GM19025 (cell line): Measurements from ENCODE around the gene TIAM2.
"Not testable (repeated sequence)": the region's sequence is repeated elsewhere in the genome, so short reads cannot be mapped to it uniquely, and the experiment has no call there.

ENCODE experiments used
- ATAC-seq: cut with Tn5 transposase; IDR thresholded peaks from one replicate; pipeline ENCODE4 v1.9.1; 2021; ENCODE audit warnings: mild to moderate bottlenecking, low read depth, moderate library complexity; ENCODE audit not compliant: unreplicated experiment

The TIAM2 gene

GRCh38 chr6:154995254-154996015 lies at the start of gene TIAM2:
TIAM2 (plus strand) TSS chr6:154995315; CDS start chr6:155129224, 133,909 bp downstream.
- ATAC-seq: no peak

DNA sequence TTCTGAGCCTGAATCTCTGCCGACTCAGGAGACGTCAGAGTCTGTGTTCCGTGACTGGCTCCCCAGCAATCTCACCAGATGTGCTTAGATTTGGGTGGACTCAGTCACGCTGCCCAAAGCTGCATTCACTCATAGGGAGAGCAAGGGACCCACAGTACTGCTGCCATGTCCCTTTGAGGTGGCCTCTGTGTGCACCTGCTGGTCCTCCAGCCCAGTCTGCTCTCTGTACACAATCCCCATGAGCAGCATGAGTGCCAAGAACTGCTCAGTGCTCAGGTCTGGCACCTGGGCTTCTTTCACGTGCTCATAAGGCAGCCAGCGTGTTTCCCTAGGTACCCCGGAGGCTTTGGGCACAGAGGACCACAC lies 44.2 kb upstream of the TIAM2 start:
- ATAC-seq: no peak

GRCh38 chr6:154951345-154952200 lies 43.5 kb upstream of the TIAM2 start:
- no peak for ATAC-seq

- no peak for ATAC-seq
These were observed 41.5 kb upstream of the TIAM2 start for GRCh38 chr6:154953644-154954043.

- no peak for ATAC-seq
These were observed 40.8 kb upstream of the TIAM2 start for GRCh38 chr6:154954347-154954746.

GRCh38 chr6:154956771-154957522 lies 38.2 kb upstream of the TIAM2 start:
- ATAC-seq: no peak

GRCh38 chr6:154958469-154958868 lies 36.6 kb upstream of the TIAM2 start:
- ATAC-seq: no peak

DNA sequence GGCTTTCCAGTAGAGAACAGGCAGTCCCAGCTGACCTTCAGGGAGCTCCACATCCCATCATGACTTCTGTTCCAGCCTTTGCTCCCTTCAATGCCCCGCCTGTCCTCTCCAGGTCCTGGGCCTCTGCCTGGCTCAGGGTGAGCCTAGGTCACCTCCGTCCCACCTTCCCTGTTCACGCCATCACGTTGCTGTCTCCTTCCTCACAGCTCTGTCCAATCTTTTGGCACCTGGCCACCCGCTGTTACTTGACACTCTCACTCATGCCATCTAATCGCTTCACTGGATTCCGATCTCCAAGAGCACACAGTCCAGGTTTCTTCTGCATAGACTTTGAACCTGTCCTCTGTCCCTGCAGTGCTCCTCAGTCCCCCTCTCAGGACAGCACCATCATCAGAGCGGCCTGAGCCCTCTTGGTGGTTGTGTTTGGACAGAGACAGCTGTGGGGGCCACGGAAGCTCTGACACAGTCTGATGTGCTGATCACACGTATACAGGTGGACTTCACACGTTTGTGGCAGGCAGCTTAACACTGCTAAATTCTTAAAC lies 34.7 kb upstream of the TIAM2 start:
- no peak for ATAC-seq

DNA sequence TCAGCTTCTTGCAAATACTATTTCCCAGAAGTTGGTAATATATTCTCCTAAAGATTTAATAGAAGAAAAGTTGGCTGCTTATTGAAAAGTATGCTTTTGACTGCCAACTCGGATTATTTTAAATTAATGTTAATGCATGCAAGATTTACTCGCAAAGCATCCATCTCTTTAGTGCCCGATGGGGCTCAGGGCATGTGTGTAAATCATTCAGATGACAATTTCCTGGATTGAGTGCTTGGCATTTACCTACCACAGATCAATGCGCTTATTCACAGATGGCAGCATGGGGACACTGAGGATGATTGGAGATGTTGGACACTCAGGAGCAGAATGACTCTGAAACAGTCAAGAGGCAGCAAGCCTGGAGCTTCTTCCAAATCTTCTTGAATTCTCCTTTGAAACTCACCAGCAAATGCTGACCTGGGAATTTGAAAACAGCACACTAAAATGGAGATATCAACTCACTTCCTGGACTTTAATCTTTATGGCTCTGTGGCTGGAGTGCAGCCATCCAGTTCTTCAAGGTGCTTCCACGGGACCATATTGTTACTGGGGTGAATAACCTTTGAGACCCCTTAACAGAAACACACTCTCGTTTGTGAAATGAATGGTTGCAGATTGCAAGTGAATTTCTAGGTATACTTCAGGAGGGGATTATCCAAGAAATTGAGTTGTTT lies 34.1 kb upstream of the TIAM2 start:
- no peak for ATAC-seq

DNA sequence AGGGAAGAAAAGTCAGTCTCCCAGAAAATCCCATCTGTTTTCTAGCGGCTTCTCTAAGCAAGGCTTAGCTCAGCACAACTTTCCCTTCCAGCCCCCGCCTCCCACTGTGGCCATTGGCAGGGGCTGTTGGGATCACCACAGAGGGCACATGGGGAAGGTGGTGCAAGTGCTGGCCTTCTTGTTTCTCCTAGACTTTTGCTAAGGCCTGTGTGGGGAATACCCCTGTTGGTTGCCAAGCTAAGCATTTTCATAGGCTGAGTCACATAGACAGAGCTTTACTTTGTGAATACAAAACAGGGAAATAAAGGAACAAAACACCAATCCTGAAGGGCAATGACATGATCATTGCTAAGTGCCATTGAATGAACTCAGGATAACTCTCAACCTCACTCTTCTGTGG lies 32.4 kb upstream of the TIAM2 start:
- no peak for ATAC-seq

GRCh38 chr6:154966065-154966770 lies 28.9 kb upstream of the TIAM2 start:
- ATAC-seq: not testable (repeated sequence)

DNA sequence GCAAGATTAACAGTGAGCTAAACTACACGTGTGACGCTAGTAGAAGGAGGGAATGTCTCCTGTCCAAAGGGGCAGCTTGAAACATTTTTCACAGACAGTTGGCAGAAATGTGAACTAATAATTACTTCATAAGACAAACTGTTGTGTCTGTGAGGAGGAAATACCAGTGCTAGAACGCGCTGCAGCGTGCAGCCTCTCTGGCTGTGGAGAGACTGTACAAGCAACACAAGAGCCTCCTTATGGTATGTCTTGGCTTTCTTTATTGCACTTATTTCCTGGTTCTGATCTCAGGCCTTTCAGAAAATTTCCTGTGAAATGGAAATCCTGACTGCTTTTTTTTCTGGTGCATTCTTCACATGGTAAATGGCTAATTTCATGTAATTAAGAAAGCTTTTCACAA lies 25.3 kb upstream of the TIAM2 start:
- ATAC-seq: no peak

GRCh38 chr6:154974485-154975149 lies 20.5 kb upstream of the TIAM2 start:
- no peak for ATAC-seq

DNA sequence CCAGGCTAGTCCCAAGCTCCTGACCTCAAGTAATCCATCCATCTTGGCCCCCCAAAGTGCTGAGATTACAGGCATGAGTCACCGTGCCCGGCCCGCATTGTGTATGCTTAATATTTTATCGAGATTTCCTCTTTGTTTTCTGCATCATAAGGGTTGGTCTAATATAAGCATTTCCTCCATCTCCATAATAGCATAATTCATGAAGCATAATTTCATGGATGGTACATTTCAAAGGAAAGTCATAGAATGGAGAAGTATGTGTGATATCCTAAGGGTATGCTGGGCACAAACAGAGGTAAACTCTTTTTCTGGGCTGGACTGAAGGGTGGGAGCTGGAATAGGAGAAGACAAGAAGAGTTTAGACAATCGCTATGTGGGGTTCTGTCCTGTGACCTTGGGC lies 17.5 kb upstream of the TIAM2 start:
- no peak for ATAC-seq

GRCh38 chr6:154980273-154981078 lies 14.6 kb upstream of the TIAM2 start:
- no peak for ATAC-seq

- peak; percentile 78 for ATAC-seq
These were observed 13.8 kb upstream of the TIAM2 start for GRCh38 chr6:154981079-154981870.

- ATAC-seq: no peak
These were observed 11.0 kb upstream of the TIAM2 start for GRCh38 chr6:154984146-154984545.
